PC-9 (cell line): ENCODE results near the gene PXN. TPM values are rescaled to one million over a fixed set of nuclear protein-coding genes. Genes with fewer than 3 reads are reported as not detected.
A peak's percentile ranks its signal among the peaks of the same experiment; 100 is the strongest.

ENCODE experiments used
- BruUV-seq: library from RNA; stranded (reverse); fragments of 400-500 nt; replicated peaks from 2 replicates; lab custom pipeline; 2021; lab: Mats Ljungman, UMichigan
- CTCF ChIA-PET: fragments of 300-600 bp; sonication (Branson Sonifier 250); formaldehyde crosslinking; loops from one replicate; lab custom pipeline; 2022; ENCODE audit warnings: antibody characterized with exemption; lab: Charles Lee
- POLR2A ChIA-PET: fragments of 300-600 bp; sonication (Branson Sonifier 250); formaldehyde crosslinking; loops from one replicate; lab custom pipeline; 2022; ENCODE audit warnings: antibody characterized with exemption; ENCODE audit not compliant: unreplicated experiment; lab: Charles Lee
- DNase-seq, 2 experiments: peaks; one replicate each; pipeline versions ENCODE4 v3.0.0 to v3.0.0-alpha.2; 2015 to 2022; ENCODE audit warnings: mixed read lengths in 1 of 2
- H2AFZ ChIP-seq: fragments of 200-600 bp; sonication (generic); 2 replicates; pipeline ENCODE4 v1.8.1; 2017; ENCODE audit warnings: antibody characterized with exemption
- H3F3A ChIP-seq: fragments of 200-600 bp; sonication (generic); 2 replicates; pipeline ENCODE4 v1.8.1; 2017; ENCODE audit warnings: antibody characterized with exemption, mild to moderate bottlenecking, low read depth; ENCODE audit not compliant: insufficient read depth
- H3K27ac ChIP-seq: fragments of 200-600 bp; sonication (generic); 2 replicates; pipeline ENCODE4 v1.6.1; 2016; ENCODE audit warnings: mixed run types
- H3K27me3 ChIP-seq: fragments of 200-600 bp; sonication (generic); 2 replicates; pipeline ENCODE4 v1.6.1; 2016; ENCODE audit warnings: low read depth, mixed run types; ENCODE audit not compliant: insufficient read depth
- H3K36me3 ChIP-seq: fragments of 200-600 bp; sonication (generic); 2 replicates; pipeline ENCODE4 v1.6.1; 2016; ENCODE audit warnings: low read depth, mixed run types
- H3K4me1 ChIP-seq: fragments of 200-600 bp; sonication (generic); replicated peaks from 2 replicates; pipeline ENCODE4 v1.6.1; 2016; ENCODE audit warnings: mixed run types; ENCODE audit not compliant: insufficient read depth
- H3K4me2 ChIP-seq: fragments of 200-600 bp; sonication (generic); 2 replicates; pipeline ENCODE4 v1.6.1; 2017; ENCODE audit warnings: mixed run types
- H3K4me3 ChIP-seq: fragments of 200-600 bp; sonication (generic); 2 replicates; pipeline ENCODE4 v1.6.1; 2016; ENCODE audit warnings: mixed run types
- H3K79me2 ChIP-seq: fragments of 200-600 bp; sonication (generic); 2 replicates; pipeline ENCODE4 v1.6.1; 2017; ENCODE audit warnings: low read depth, mixed run types
- H3K9me2 ChIP-seq: fragments of 200-600 bp; sonication (generic); 2 replicates; pipeline ENCODE4 v1.8.1; 2017; ENCODE audit warnings: mild to moderate bottlenecking; ENCODE audit not compliant: insufficient read depth
- H3K9me3 ChIP-seq: fragments of 200-600 bp; sonication (generic); 2 replicates; pipeline ENCODE4 v1.8.1; 2016; ENCODE audit warnings: low read depth; ENCODE audit not compliant: insufficient read depth
- H4K20me1 ChIP-seq: fragments of 200-600 bp; sonication (generic); 2 replicates; pipeline ENCODE4 v1.8.1; 2017; ENCODE audit not compliant: insufficient read depth
- CTCF ChIP-seq: fragments of 200-600 bp; sonication (generic); conservative IDR thresholded peaks from 2 replicates; pipeline ENCODE4 v1.6.1; 2017; ENCODE audit warnings: mixed run types, antibody characterized with exemption, mild to moderate bottlenecking, moderate library complexity
- EZH2 ChIP-seq: fragments of 200-600 bp; sonication (generic); IDR thresholded peaks from 2 replicates; pipeline ENCODE4 v1.8.0; 2017; ENCODE audit warnings: antibody characterized with exemption, low read depth
- intact Hi-C: fragments of 100-400 bp; cut with micrococcal nuclease; formaldehyde crosslinking; loops from one replicate; pipeline ENCODE4 v1.10.0; 2022; ENCODE audit not compliant: unreplicated experiment
- total RNA-seq: library from RNA; stranded (reverse); gene quantifications from 2 replicates; pipeline ENCODE4 v1.2.3, GENCODE V29; 2021

PXN gene
- total RNA-seq, 1 experiment from 2014 or later: 218 TPM

- Histone ChIP-seq H3K9me3 (no peaks in the 10 kb centered on the region), H3F3A (peaks cover 56% of the 10 kb centered on the region), H3K27ac (peak overlapping the region; percentile 99), H3K79me2 (peaks cover 60% of the 10 kb centered on the region), H3K9me2 (no peaks in the 10 kb centered on the region), H4K20me1 (peaks cover 7% of the 10 kb centered on the region), H2AFZ (no peak overlapping the region), H3K36me3 (no peaks in the 10 kb centered on the region), H3K4me3 (peak overlapping the region; percentile 49; the same call in 1 of the 2 replicates), H3K27me3 (no peaks in the 10 kb centered on the region), H3K4me1 (peaks cover 81% of the 10 kb centered on the region), H3K4me2 (peak overlapping the region; percentile 98)
- POLR2A ChIA-PET: interaction anchor here (0.6 to 5.5 kb wide), 10 partner anchors 16 to 996 kb away, joined by 3 to 222 read pairs (median 8); partner anchors contain the start of genes PXN, RNU4-2 and RPLP0
- intact Hi-C loops: loop anchor here (1.0 kb wide), 1 partner anchor 31 kb away; no protein-coding TSS in a partner anchor
- DNase-seq: peak; percentile 94 to 99
- CTCF ChIA-PET: interaction anchor here (0.8 to 4.5 kb wide), 7 partner anchors 26 to 60 kb away, joined by 3 to 50 read pairs (median 8); partner anchors contain the start of genes PXN, RNU4-2 and RPLP0
- no TSS peak for BruUV-seq
- no peak for TF ChIP-seq EZH2
- TF ChIP-seq CTCF: no peak
These were observed 34.1 kb downstream of the PXN start for GRCh38 chr12:120231316-120232011.

DNA sequence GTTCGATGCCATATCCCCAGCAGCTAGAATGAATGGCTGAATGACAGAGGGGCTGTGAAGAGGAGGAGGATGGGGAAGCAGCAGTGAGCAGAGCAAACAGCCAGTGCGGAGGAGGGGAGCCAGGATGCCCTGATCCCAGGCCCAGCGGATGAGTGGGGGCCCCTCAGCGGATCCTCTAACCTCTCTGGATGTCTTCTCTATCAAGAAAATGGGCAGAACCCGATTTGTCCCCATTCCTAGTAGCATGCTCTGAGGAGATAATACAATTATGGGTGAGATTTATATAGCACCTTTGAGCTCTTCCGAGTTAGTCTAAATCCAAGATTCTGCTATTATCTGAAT, 34.6 kb downstream of the PXN start:
- intact Hi-C loops: loop anchor here (1.0 kb wide), 1 partner anchor 31 kb away; no protein-coding TSS in a partner anchor
- H3K27me3 ChIP-seq: no peaks in the 10 kb centered on the region
- H3K79me2 ChIP-seq: peaks cover 61% of the 10 kb centered on the region
- H3K4me2 ChIP-seq: peak overlapping the region; percentile 98
- TSS peak; percentile 64 for BruUV-seq
- CTCF ChIA-PET: interaction anchor here (0.5 to 4.5 kb wide), 8 partner anchors 26 to 69 kb away, joined by 3 to 50 read pairs (median 7); partner anchors contain the start of genes PXN, RNU4-2 and RPLP0
- H2AFZ ChIP-seq: no peak overlapping the region
- H3K4me3 ChIP-seq: peak overlapping the region; percentile 49; the same call in 1 of the 2 replicates
- H3F3A ChIP-seq: peaks cover 56% of the 10 kb centered on the region
- peaks cover 78% of the 10 kb centered on the region for H3K4me1 ChIP-seq
- H4K20me1 ChIP-seq: peaks cover 5% of the 10 kb centered on the region
- no peaks in the 10 kb centered on the region for H3K9me3 ChIP-seq
- H3K9me2 ChIP-seq: no peaks in the 10 kb centered on the region
- no peaks in the 10 kb centered on the region for H3K36me3 ChIP-seq
- TF ChIP-seq CTCF: no peak
- TF ChIP-seq EZH2: no peak
- POLR2A ChIA-PET: interaction anchor here (0.5 to 5.5 kb wide), 12 partner anchors 12 to 72 kb away, joined by 3 to 222 read pairs (median 6); partner anchors contain the start of genes PXN, RNU4-1, RNU4-2 and RPLP0
- no peak for DNase-seq
- H3K27ac ChIP-seq: peak overlapping the region; percentile 99

- CTCF ChIA-PET: interaction anchor here (0.5 to 4.5 kb wide), 7 partner anchors 27 to 70 kb away, joined by 4 to 50 read pairs (median 11); partner anchors contain the start of genes PXN and RNU4-2
- Histone ChIP-seq H3K9me3 (no peaks in the 10 kb centered on the region), H3K79me2 (peaks cover 61% of the 10 kb centered on the region), H3K4me1 (peaks cover 73% of the 10 kb centered on the region), H3F3A (peaks cover 56% of the 10 kb centered on the region), H4K20me1 (no peaks in the 10 kb centered on the region; the same call in 1 of the 2 replicates), H3K36me3 (no peaks in the 10 kb centered on the region), H3K9me2 (no peaks in the 10 kb centered on the region), H3K4me2 (peak overlapping the region; percentile 98), H2AFZ (no peak overlapping the region), H3K27me3 (no peaks in the 10 kb centered on the region), H3K27ac (peak overlapping the region; percentile 99), H3K4me3 (peak overlapping the region; percentile 54)
- POLR2A ChIA-PET: interaction anchor here (0.5 to 5.5 kb wide), 11 partner anchors 12 to 73 kb away, joined by 3 to 222 read pairs (median 7); partner anchors contain the start of genes PXN, RNU4-1, RNU4-2 and RPLP0
- TF ChIP-seq CTCF (no peak), EZH2 (no peak)
- intact Hi-C loops: no loop called here
- no TSS peak for BruUV-seq
- DNase-seq: peak; percentile 80 to 91
These were observed 35.1 kb downstream of the PXN start for GRCh38 chr12:120230326-120230973.
